ENCODE measurements around the gene CYTIP. TPM values are rescaled to one million over a fixed set of nuclear protein-coding genes. Genes with fewer than 3 reads are reported as not detected.

The CYTIP gene
- total and polyA plus RNA-seq, 2 experiments from 2014 or later, result not detected

DNA sequence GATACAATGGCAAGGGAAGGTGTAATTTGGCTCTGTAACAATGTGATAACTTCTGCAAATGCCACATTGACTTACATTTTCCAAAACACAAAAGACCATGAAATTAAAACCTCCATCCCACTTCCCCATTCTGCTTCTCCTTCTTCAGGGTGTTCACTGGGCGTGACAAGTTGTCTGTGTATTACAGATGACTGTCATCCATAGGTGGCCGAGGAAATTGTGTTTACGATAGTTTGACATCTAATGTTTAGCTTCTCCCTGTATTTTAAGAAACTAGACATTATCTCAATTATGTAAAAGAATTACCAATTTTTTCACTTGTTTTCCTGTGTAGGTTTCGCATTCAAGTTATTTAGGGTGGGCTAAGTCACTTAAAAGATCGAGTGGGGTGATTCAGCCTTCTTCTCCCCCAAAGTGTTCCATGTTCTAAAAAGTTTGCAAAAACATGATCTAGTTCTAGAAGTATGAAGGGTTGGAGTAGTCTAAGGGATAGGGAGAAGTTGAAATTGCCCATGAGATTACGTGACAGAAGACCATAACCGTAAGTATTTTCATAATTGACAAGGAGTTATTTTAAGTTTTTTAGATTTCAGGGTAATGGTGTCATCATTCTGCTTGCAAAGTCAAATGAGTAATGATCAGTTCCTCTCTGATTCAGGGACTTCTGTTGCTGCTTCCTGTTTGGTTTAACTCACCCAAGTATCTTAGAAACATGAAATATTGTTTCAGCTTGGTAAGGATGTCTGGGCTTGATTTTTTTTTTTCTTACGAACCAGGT lies 25.2 kb upstream of the CYTIP start:
- peaks cover 14% of the 10 kb centered on the region for H3K4me1 ChIP-seq (ENCODE audit: insufficient read depth)
- H3K9me2 ChIP-seq (ENCODE audit: insufficient read depth), result no peaks in the 10 kb centered on the region
- 0 out of 2 replicates have a peak overlapping the region, but pooled peaks have one; percentile 28 for H3K4me3 ChIP-seq
- H3K9me3 ChIP-seq (ENCODE audit: low read depth), result no peaks in the 10 kb centered on the region
- in situ Hi-C loops (cut with MboI), result no loop called here
- H3K27me3 ChIP-seq (replicated peaks; ENCODE audit: insufficient read depth), result no peaks in the 10 kb centered on the region
- peak overlapping the region; percentile 51; the same call in 1 of the 2 replicates for H3K9ac ChIP-seq
- H3K79me2 ChIP-seq (ENCODE audit: insufficient read depth), result no peaks in the 10 kb centered on the region
- H3K36me3 ChIP-seq (ENCODE audit: low read depth), result no peaks in the 10 kb centered on the region
- TF ChIP-seq EZH2 (IDR thresholded peaks at IDR 0.05; ENCODE audit: insufficient read depth, poor library complexity, severe bottlenecking), result no peak
- TF ChIP-seq EZH2phosphoT487 (IDR thresholded peaks at IDR 0.05; ENCODE audit: insufficient read depth, low read depth), result no peak
- H2AFZ ChIP-seq, result peak overlapping the region; percentile 43; the same call in 1 of the 2 replicates
- H3K4me2 ChIP-seq (ENCODE audit: unreplicated experiment), result peak overlapping the region; percentile 52
- H4K20me1 ChIP-seq (ENCODE audit: insufficient read depth), result no peaks in the 10 kb centered on the region
- H3K27ac ChIP-seq, result peak overlapping the region; percentile 73
- peaks cover 7% of the 10 kb centered on the region for H3F3A ChIP-seq (ENCODE audit: insufficient read depth)
- DNase-seq, result peak; percentile 79
- WGBS, 2 experiments (ENCODE audit: low coverage in 1 of 2, low lambda C conversion rate in 2 of 2, missing lambda C conversion rate in 2 of 2), result 57 to 60% methylated on average over 8 of the region's 8 CpGs

DNA sequence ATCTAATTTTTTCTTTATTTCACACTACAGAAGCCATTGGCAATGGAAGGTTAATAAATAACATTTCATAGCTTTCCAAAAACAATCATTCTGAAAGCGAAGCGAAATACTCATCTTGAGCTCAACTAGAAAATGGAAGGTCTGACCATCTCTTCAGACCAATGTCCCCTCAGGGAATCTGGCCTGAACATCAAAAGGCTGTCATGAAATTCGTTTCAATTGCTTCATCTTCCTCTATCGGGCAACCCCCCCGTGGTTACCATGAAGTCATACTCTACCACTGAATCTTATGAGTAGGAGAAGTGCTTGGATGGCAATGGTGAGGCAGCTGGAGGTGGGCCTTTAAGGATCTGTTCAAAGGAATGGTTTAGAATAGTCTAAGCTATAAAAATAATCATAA lies 22.9 kb upstream of the CYTIP start:
- no peaks in the 10 kb centered on the region for H4K20me1 ChIP-seq (ENCODE audit: insufficient read depth)
- TF ChIP-seq EZH2 (IDR thresholded peaks at IDR 0.05; ENCODE audit: insufficient read depth, poor library complexity, severe bottlenecking), result no peak
- TF ChIP-seq EZH2phosphoT487 (IDR thresholded peaks at IDR 0.05; ENCODE audit: insufficient read depth, low read depth), result no peak
- peaks cover 7% of the 10 kb centered on the region for H3F3A ChIP-seq (ENCODE audit: insufficient read depth)
- no peak overlapping the region for H3K4me3 ChIP-seq
- H3K4me2 ChIP-seq (ENCODE audit: unreplicated experiment), result no peak overlapping the region
- peaks cover 14% of the 10 kb centered on the region for H3K4me1 ChIP-seq (ENCODE audit: insufficient read depth)
- no peaks in the 10 kb centered on the region for H3K9me2 ChIP-seq (ENCODE audit: insufficient read depth)
- DNase-seq, result no peak
- in situ Hi-C loops (cut with MboI), result no loop called here
- no peaks in the 10 kb centered on the region for H3K79me2 ChIP-seq (ENCODE audit: insufficient read depth)
- no peak overlapping the region for H3K9ac ChIP-seq
- H3K36me3 ChIP-seq (ENCODE audit: low read depth), result no peaks in the 10 kb centered on the region
- 57 to 65% methylated on average over 5 of the region's 5 CpGs for WGBS, 2 experiments (ENCODE audit: low coverage in 1 of 2, low lambda C conversion rate in 2 of 2, missing lambda C conversion rate in 2 of 2)
- H3K27me3 ChIP-seq (replicated peaks; ENCODE audit: insufficient read depth), result no peaks in the 10 kb centered on the region
- H3K27ac ChIP-seq, result no peak overlapping the region
- H3K9me3 ChIP-seq (ENCODE audit: low read depth), result no peaks in the 10 kb centered on the region
- H2AFZ ChIP-seq, result no peak overlapping the region

DNA sequence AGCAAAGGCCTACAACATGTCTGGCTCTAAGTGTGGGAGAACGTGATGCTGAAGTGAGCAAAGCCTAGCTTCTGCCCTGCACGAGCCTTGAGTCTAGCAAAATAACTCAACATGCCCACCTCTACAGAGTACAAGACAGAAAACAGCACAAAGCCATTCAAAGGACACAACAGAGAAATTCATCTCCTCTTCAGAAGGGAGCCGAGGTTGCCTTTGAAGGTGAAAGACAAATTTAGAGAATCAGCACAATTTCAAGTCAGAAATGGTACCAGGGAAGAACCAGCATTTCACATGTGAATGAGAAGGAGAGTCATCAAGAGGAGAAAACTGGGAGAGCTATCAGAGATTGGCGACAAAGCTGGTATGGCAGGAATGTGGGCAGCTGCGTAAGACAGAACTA lies 21.7 kb upstream of the CYTIP start:
- TF ChIP-seq EZH2phosphoT487 (IDR thresholded peaks at IDR 0.05; ENCODE audit: insufficient read depth, low read depth), result no peak
- TF ChIP-seq EZH2 (IDR thresholded peaks at IDR 0.05; ENCODE audit: insufficient read depth, poor library complexity, severe bottlenecking), result no peak
- Histone ChIP-seq H3K79me2 (ENCODE audit: insufficient read depth) (no peaks in the 10 kb centered on the region), H3K4me1 (ENCODE audit: insufficient read depth) (peaks cover 14% of the 10 kb centered on the region), H3K9me3 (ENCODE audit: low read depth) (no peaks in the 10 kb centered on the region), H3K4me3 (no peak overlapping the region), H2AFZ (no peak overlapping the region), H4K20me1 (ENCODE audit: insufficient read depth) (no peaks in the 10 kb centered on the region), H3F3A (ENCODE audit: insufficient read depth) (peaks cover 7% of the 10 kb centered on the region), H3K4me2 (ENCODE audit: unreplicated experiment) (no peak overlapping the region), H3K36me3 (ENCODE audit: low read depth) (no peaks in the 10 kb centered on the region), H3K27ac (no peak overlapping the region), H3K27me3 (replicated peaks; ENCODE audit: insufficient read depth) (no peaks in the 10 kb centered on the region), H3K9ac (no peak overlapping the region), H3K9me2 (ENCODE audit: insufficient read depth) (no peaks in the 10 kb centered on the region)
- DNase-seq, result no peak
- 70 to 78% methylated on average over 5 of the region's 5 CpGs for WGBS, 2 experiments (ENCODE audit: low coverage in 1 of 2, low lambda C conversion rate in 2 of 2, missing lambda C conversion rate in 2 of 2)
- in situ Hi-C loops (cut with MboI), result no loop called here

DNA sequence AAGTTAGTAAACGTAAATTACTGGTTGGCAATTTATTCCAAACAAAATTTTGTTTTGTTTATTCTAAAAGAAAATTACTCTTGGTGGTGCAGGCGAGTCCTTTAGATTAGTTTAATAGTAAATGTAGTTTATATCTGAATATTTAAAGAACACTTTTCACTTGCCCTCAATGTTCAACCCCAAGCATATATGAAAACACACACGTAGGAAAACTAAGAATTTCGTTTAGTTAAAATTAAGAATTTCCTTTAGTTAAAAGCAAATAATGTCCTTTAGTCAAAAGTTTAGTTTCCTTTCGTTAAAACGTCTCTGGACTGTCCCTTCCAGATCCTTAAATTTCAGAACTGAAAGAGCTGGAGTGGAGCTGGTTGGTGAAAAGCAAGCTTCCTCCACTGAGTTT lies 19.1 kb upstream of the CYTIP start:
- Histone ChIP-seq H3F3A (ENCODE audit: insufficient read depth) (no peaks in the 10 kb centered on the region), H2AFZ (no peak overlapping the region), H3K4me2 (ENCODE audit: unreplicated experiment) (no peak overlapping the region), H3K9me3 (ENCODE audit: low read depth) (no peaks in the 10 kb centered on the region), H3K9ac (no peak overlapping the region), H4K20me1 (ENCODE audit: insufficient read depth) (no peaks in the 10 kb centered on the region), H3K4me1 (ENCODE audit: insufficient read depth) (no peaks in the 10 kb centered on the region), H3K79me2 (ENCODE audit: insufficient read depth) (no peaks in the 10 kb centered on the region), H3K4me3 (no peak overlapping the region), H3K9me2 (ENCODE audit: insufficient read depth) (no peaks in the 10 kb centered on the region), H3K27me3 (replicated peaks; ENCODE audit: insufficient read depth) (no peaks in the 10 kb centered on the region), H3K36me3 (ENCODE audit: low read depth) (no peaks in the 10 kb centered on the region), H3K27ac (no peak overlapping the region)
- in situ Hi-C loops (cut with MboI), result no loop called here
- WGBS, 2 experiments (ENCODE audit: low coverage in 1 of 2, low lambda C conversion rate in 2 of 2, missing lambda C conversion rate in 2 of 2), result 77 to 81% methylated on average over 6 of the region's 6 CpGs
- TF ChIP-seq EZH2 (IDR thresholded peaks at IDR 0.05; ENCODE audit: insufficient read depth, poor library complexity, severe bottlenecking) (no peak), EZH2phosphoT487 (IDR thresholded peaks at IDR 0.05; ENCODE audit: insufficient read depth, low read depth) (no peak)
- DNase-seq, result no peak
